OCI-LY7 (cell line): ENCODE results near the gene POGK. TPM values are rescaled to one million over a fixed set of nuclear protein-coding genes. Genes with fewer than 3 reads are reported as not detected.
"Not testable (repeated sequence)": the region's sequence is repeated elsewhere in the genome, so short reads cannot be mapped to it uniquely, and the experiment has no call there.

Experiments used
- BruUV-seq: library from RNA; stranded (reverse); fragments of 400-500 nt; replicated peaks from 2 replicates; lab custom pipeline; 2021; lab: Mats Ljungman, UMichigan
- CTCF ChIA-PET: fragments of 300-600 bp; sonication (Branson Sonifier 250); formaldehyde crosslinking; loops from one replicate; lab custom pipeline; 2022; ENCODE audit warnings: antibody characterized with exemption; ENCODE audit not compliant: unreplicated experiment; lab: Charles Lee
- POLR2A ChIA-PET: fragments of 300-600 bp; sonication (Branson Sonifier 250); formaldehyde crosslinking; loops from one replicate; lab custom pipeline; 2022; ENCODE audit warnings: antibody characterized with exemption; lab: Charles Lee
- DNase-seq: peaks from one replicate; pipeline ENCODE4 v3.0.0-alpha.2; 2015; ENCODE audit warnings: low spot score
- H2AFZ ChIP-seq: fragments of 200-600 bp; sonication (generic), shearing (Covaris generic); 2 replicates; pipeline ENCODE4 v1.6.1; 2014; ENCODE audit warnings: mild to moderate bottlenecking, antibody characterized with exemption, low read length, moderate library complexity
- H3K27ac ChIP-seq: fragments of 200-600 bp; sonication (generic); 2 replicates; pipeline ENCODE4 v1.5.1; 2014; ENCODE audit warnings: mixed run types, low read depth, mild to moderate bottlenecking, moderate library complexity, low read length, inconsistent platforms; ENCODE audit not compliant: poor library complexity, severe bottlenecking
- H3K36me3 ChIP-seq: fragments of 200-600 bp; sonication (generic); 2 replicates; pipeline ENCODE4 v1.6.1; 2014; ENCODE audit warnings: mild to moderate bottlenecking, antibody characterized with exemption, low read length, moderate library complexity, mixed read lengths; ENCODE audit not compliant: insufficient read depth
- H3K4me1 ChIP-seq: fragments of 200-600 bp; sonication (generic); 2 replicates; pipeline ENCODE4 v1.5.1; 2014; ENCODE audit warnings: mild to moderate bottlenecking, low read length; ENCODE audit not compliant: insufficient read depth, poor library complexity, severe bottlenecking
- H3K4me2 ChIP-seq: fragments of 200-600 bp; sonication (generic); 2 replicates; pipeline ENCODE4 v1.6.1; 2014; ENCODE audit warnings: mild to moderate bottlenecking, low read length
- H3K4me3 ChIP-seq: fragments of 200-600 bp; sonication (generic); 2 replicates; pipeline ENCODE4 v1.5.1; 2014; ENCODE audit warnings: mild to moderate bottlenecking, low read depth, low read length; ENCODE audit not compliant: poor library complexity, severe bottlenecking
- H3K79me2 ChIP-seq: fragments of 200-600 bp; sonication (generic); 2 replicates; pipeline ENCODE4 v1.6.1; 2016; ENCODE audit warnings: low read depth, mild to moderate bottlenecking, low read length, moderate library complexity, mixed read lengths; ENCODE audit not compliant: insufficient read depth
- H3K9me2 ChIP-seq: fragments of 200-600 bp; sonication (generic); 2 replicates; pipeline ENCODE4 v1.6.1; 2016; ENCODE audit warnings: mild to moderate bottlenecking, low read length, mixed read lengths; ENCODE audit not compliant: insufficient read depth
- H3K9me3 ChIP-seq: fragments of 200-600 bp; sonication (generic); 2 replicates; pipeline ENCODE4 v1.6.1; 2014; ENCODE audit warnings: mild to moderate bottlenecking, mixed run types, low read length, mixed read lengths
- H4K20me1 ChIP-seq: fragments of 200-600 bp; sonication (generic); 2 replicates; pipeline ENCODE4 v1.6.1; 2014; ENCODE audit warnings: mild to moderate bottlenecking, antibody characterized with exemption, low read length, moderate library complexity, mixed read lengths; ENCODE audit not compliant: insufficient read depth
- EZH2phosphoT487 ChIP-seq: fragments of 200-600 bp; sonication (generic); IDR thresholded peaks from 2 replicates; pipeline ENCODE4 v1.6.1; 2018; ENCODE audit warnings: low read depth, borderline replicate concordance, mild to moderate bottlenecking, mixed run types, antibody characterized with exemption, low read length, moderate library complexity, mixed read lengths
- intact Hi-C: fragments of 100-400 bp; cut with micrococcal nuclease; formaldehyde crosslinking; loops from one replicate; pipeline ENCODE4 v1.10.0; 2022; ENCODE audit not compliant: unreplicated experiment
- total RNA-seq, 2 experiments: library from RNA; depleted of rRNA in 1 of 2; stranded (reverse); fragments of >200 nt in 1 of 2; shearing (Covaris generic) in 1 of 2; gene quantifications; 2 replicates each; pipeline ENCODE4 v1.2.3, GENCODE V29; 2014 to 2022
- TF ChIP-seq, protein P1 (sequence below): fragments of 200-600 bp; sonication (generic); conservative IDR thresholded peaks from 2 replicates; pipeline ENCODE4 v1.5.1; 2014; ENCODE audit warnings: mild to moderate bottlenecking, antibody characterized with exemption, low read length, moderate library complexity, mixed read lengths

The POGK gene
- total RNA-seq, 2 experiments from 2014 or later = 27.2 to 41.9 TPM

DNA sequence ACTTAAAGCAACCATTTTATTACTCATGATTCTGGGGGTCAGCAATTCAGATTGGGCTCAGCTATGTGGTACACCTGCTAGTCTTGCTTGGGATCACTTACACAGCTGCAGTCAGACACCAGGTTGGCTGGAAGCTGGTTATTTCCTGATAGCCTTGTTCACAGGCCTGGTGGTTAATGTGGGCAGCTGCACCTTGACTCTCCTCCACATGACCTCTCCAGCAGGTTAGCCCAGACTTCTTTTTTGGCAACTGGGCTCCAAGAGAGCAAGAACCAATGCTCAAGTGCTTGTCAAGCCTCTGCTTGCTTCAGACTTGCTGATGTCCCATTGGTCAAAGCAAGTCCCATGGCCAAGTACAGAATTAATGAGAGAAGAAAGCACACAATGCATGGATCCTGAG is 11.8 kb upstream of the POGK start:
- H2AFZ ChIP-seq = no peak overlapping the region
- POLR2A ChIA-PET = no interaction called here
- CTCF ChIA-PET = no interaction called here
- no peak for TF ChIP-seq EZH2phosphoT487
- TF ChIP-seq, protein P1, sequence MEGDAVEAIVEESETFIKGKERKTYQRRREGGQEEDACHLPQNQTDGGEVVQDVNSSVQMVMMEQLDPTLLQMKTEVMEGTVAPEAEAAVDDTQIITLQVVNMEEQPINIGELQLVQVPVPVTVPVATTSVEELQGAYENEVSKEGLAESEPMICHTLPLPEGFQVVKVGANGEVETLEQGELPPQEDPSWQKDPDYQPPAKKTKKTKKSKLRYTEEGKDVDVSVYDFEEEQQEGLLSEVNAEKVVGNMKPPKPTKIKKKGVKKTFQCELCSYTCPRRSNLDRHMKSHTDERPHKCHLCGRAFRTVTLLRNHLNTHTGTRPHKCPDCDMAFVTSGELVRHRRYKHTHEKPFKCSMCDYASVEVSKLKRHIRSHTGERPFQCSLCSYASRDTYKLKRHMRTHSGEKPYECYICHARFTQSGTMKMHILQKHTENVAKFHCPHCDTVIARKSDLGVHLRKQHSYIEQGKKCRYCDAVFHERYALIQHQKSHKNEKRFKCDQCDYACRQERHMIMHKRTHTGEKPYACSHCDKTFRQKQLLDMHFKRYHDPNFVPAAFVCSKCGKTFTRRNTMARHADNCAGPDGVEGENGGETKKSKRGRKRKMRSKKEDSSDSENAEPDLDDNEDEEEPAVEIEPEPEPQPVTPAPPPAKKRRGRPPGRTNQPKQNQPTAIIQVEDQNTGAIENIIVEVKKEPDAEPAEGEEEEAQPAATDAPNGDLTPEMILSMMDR = no peak
- H4K20me1 ChIP-seq = no peaks in the 10 kb centered on the region
- no peaks in the 10 kb centered on the region for H3K36me3 ChIP-seq
- H3K9me2 ChIP-seq = no peaks in the 10 kb centered on the region
- BruUV-seq = no TSS peak
- H3K9me3 ChIP-seq = no peaks in the 10 kb centered on the region
- H3K79me2 ChIP-seq = no peaks in the 10 kb centered on the region
- H3K4me1 ChIP-seq = no peaks in the 10 kb centered on the region
- no peak for DNase-seq
- H3K4me3 ChIP-seq = no peak overlapping the region
- H3K27ac ChIP-seq = no peak overlapping the region
- intact Hi-C loops = no loop called here
- no peak overlapping the region for H3K4me2 ChIP-seq

GRCh38 chr1:166829762-166830161 is 9.5 kb upstream of the POGK start:
- H3K9me2 ChIP-seq, intact Hi-C loops, H3K79me2 ChIP-seq, H3K27ac ChIP-seq, H3K4me3 ChIP-seq, H4K20me1 ChIP-seq, BruUV-seq, H3K36me3 ChIP-seq, POLR2A ChIA-PET, DNase-seq, H3K4me2 ChIP-seq, CTCF ChIA-PET, H3K4me1 ChIP-seq, H3K9me3 ChIP-seq, H2AFZ ChIP-seq: not testable (repeated sequence)

GRCh38 chr1:166836733-166837132 is 2.5 kb upstream of the POGK start:
- intact Hi-C loops = no loop called here
- Histone ChIP-seq H3K36me3 (peaks cover 10% of the 10 kb centered on the region), H3K79me2 (peaks cover 19% of the 10 kb centered on the region; the same call in 1 of the 2 replicates), H3K4me3 (no peak overlapping the region), H3K9me3 (no peaks in the 10 kb centered on the region), H3K4me2 (no peak overlapping the region), H3K9me2 (no peaks in the 10 kb centered on the region), H3K27ac (no peak overlapping the region), H4K20me1 (no peaks in the 10 kb centered on the region; the same call in 1 of the 2 replicates), H2AFZ (no peak overlapping the region), H3K4me1 (peaks cover 25% of the 10 kb centered on the region)
- no peak for TF ChIP-seq EZH2phosphoT487
- TF ChIP-seq, protein P1 = no peak
- DNase-seq = no peak
- ChIA-PET POLR2A (no interaction called here), CTCF (no interaction called here)
- BruUV-seq = no TSS peak
